Activated CD4-positive, alpha-beta T cell treated with anti-CD3 and anti-CD28 coated beads, Interleukin-10, Interleukin-2, amounts not matched to agents 100 ng/mL and 50 ng/mL, durations not matched to agents 16 hours and 8 hours (primary cell): ENCODE measurements around the gene SPATA19.

Experiments used
- DNase-seq: peaks from one replicate; pipeline ENCODE4 v3.0.0-alpha.2; 2020

Gene SPATA19

GRCh38 chr11:133835593-133836548, 9.4 kb downstream of the SPATA19 start:
- no peak for DNase-seq

GRCh38 chr11:133834682-133835592, 10.4 kb downstream of the SPATA19 start:
- peak; percentile 84 for DNase-seq

- DNase-seq, result no peak
These were observed 11.2 kb downstream of the SPATA19 start for GRCh38 chr11:133833898-133834681.

- DNase-seq, result no peak
These were observed 12.1 kb downstream of the SPATA19 start for GRCh38 chr11:133832991-133833897.

GRCh38 chr11:133832096-133832990, 13.0 kb downstream of the SPATA19 start:
- no peak for DNase-seq

GRCh38 chr11:133830931-133831907, 14.1 kb downstream of the SPATA19 start:
- DNase-seq, result no peak

GRCh38 chr11:133829566-133829965, 15.7 kb downstream of the SPATA19 start:
- DNase-seq, result no peak

- no peak for DNase-seq
These were observed 16.4 kb downstream of the SPATA19 start for GRCh38 chr11:133828871-133829270.

GRCh38 chr11:133827556-133827955, 17.8 kb downstream of the SPATA19 start:
- DNase-seq, result no peak

- no peak for DNase-seq
These were observed 18.4 kb downstream of the SPATA19 start for GRCh38 chr11:133826866-133827265.

GRCh38 chr11:133825666-133826065, 19.6 kb downstream of the SPATA19 start:
- DNase-seq, result no peak

GRCh38 chr11:133825156-133825555, 20.2 kb downstream of the SPATA19 start:
- DNase-seq, result no peak

- no peak for DNase-seq
These were observed 20.7 kb downstream of the SPATA19 start for GRCh38 chr11:133824593-133824992.

GRCh38 chr11:133823614-133824013, 21.7 kb downstream of the SPATA19 start:
- no peak for DNase-seq

GRCh38 chr11:133823211-133823610, 22.1 kb downstream of the SPATA19 start:
- DNase-seq, result no peak

GRCh38 chr11:133821776-133822175, 23.5 kb downstream of the SPATA19 start:
- peak; percentile 59 for DNase-seq

- DNase-seq, result no peak
These were observed 25.5 kb downstream of the SPATA19 start for GRCh38 chr11:133819746-133820315.

- DNase-seq, result no peak
These were observed 26.2 kb downstream of the SPATA19 start for GRCh38 chr11:133819114-133819513.

GRCh38 chr11:133818302-133818701, 27.0 kb downstream of the SPATA19 start:
- no peak for DNase-seq
